Right lobe of liver (tissue), 6 donors: Measurements from ENCODE around the gene IGF2BP1. TPM values are rescaled to one million over a fixed set of nuclear protein-coding genes. Genes with fewer than 3 reads are reported as not detected.

Experiments
- ATAC-seq, 4 donors: fragments of 200-7000 bp; cut with Tn5 transposase; one replicate each; pipeline ENCODE4 v1.9.1; 2020; ENCODE audit warnings: mild to moderate bottlenecking in 4 of 4, moderate library complexity in 4 of 4
- DNase-seq, 3 donors: peaks; one replicate each; pipeline ENCODE4 v3.0.0-alpha.2; 2020
- H3K27ac ChIP-seq, 3 donors: fragments of 200-600 bp; one replicate each; pipeline ENCODE4 v1.8.0; 2022
- H3K27me3 ChIP-seq, 2 donors: fragments of 200-600 bp; one replicate each; pipeline ENCODE4 v1.8.0; 2022
- H3K36me3 ChIP-seq, 4 donors: fragments of 200-600 bp; sonication (generic) in 1 of 4; one replicate each; pipeline versions ENCODE4 v1.5.1 to v1.8.0; 2017 to 2022; ENCODE audit warnings: control low read depth in 1 of 4
- H3K4me1 ChIP-seq, 4 donors: fragments of 200-600 bp; sonication (generic) in 1 of 4; one replicate each; pipeline versions ENCODE4 v1.5.1 to v1.8.0; 2017 to 2022; ENCODE audit warnings: control low read depth in 1 of 4
- H3K4me3 ChIP-seq, 3 donors: fragments of 200-600 bp; one replicate each; pipeline ENCODE4 v1.8.0; 2022
- H3K9me3 ChIP-seq, 4 donors: fragments of 200-600 bp; sonication (generic) in 1 of 4; one replicate each; pipeline versions ENCODE4 v1.5.1 to v1.8.0; 2017 to 2022; ENCODE audit warnings: control low read depth in 1 of 4
- CTCF ChIP-seq, 4 donors: fragments of 200-600 bp in 3 of 4; fragments of 450-650 bp in 1 of 4; IDR thresholded peaks; one replicate each; pipeline versions ENCODE4 v1.5.1 to v1.8.0; 2016 to 2022; ENCODE audit warnings: antibody characterized with exemption in 4 of 4, mild to moderate bottlenecking in 2 of 4
- POLR2A ChIP-seq: fragments of 450-650 bp; IDR thresholded peaks from one replicate; pipeline ENCODE4 v1.6.1; 2017; ENCODE audit warnings: antibody characterized with exemption, mild to moderate bottlenecking
- WGBS: methylation state at CpG from one replicate; pipeline ENCODE4 v1.1.6; 2018; ENCODE audit warnings: low coverage, low lambda C conversion rate; ENCODE audit not compliant: insufficient coverage; ENCODE audit errors: missing lambda C conversion rate; 5-methylcytosine and 5-hydroxymethylcytosine counted together
- intact Hi-C, 2 donors: fragments of 100-400 bp; cut with DNase I; formaldehyde crosslinking; loops; one replicate each; pipeline versions ENCODE4 v1.11.2 to v1.14.1; 2022
- total RNA-seq, 6 experiments: library from RNA; depleted of rRNA in 2 of 6; stranded (reverse); fragments of >200 nt in 2 of 6; fragmentation: NEBNext Ultra II Directional in 3 of 6; extraction: Animal tissue kit (Norgen Biotek cat#: 25700) in 3 of 6; gene quantifications; one replicate each; pipeline versions ENCODE4 v1.1.0 to v1.2.4, GENCODE V29; 2016 to 2023
- donor health status: DM: no; HTN: yes; CAD: no.
- donor health status: DM: no; HTN: no; CAD: no.
- donor health status: DM: no; HTN: no; CAD: no.
- donor health status: DM: no; HTN: yes; CAD: no.
- donor health status: DM: no; HTN: yes; CAD: no.

The IGF2BP1 gene
- total RNA-seq, 6 experiments from 2014 or later: 0.56 TPM; not detected in 5

- no peak overlapping the region for H3K4me3 ChIP-seq
- 31% methylated on average over 3 of the region's 3 CpGs for WGBS
- no peak for TF ChIP-seq POLR2A
- TF ChIP-seq CTCF (IDR thresholded peaks at IDR 0.05): no peak
- intact Hi-C loops: no loop called here
- no peaks in the 10 kb centered on the region for H3K9me3 ChIP-seq
- no peak for DNase-seq
- ATAC-seq: no peak
- H3K36me3 ChIP-seq: no peaks in the 10 kb centered on the region
- peaks cover 0 to 2% (median 0%) of the 10 kb centered on the region in 4 donors for H3K4me1 ChIP-seq
- no peak overlapping the region for H3K27ac ChIP-seq
- H3K27me3 ChIP-seq: peaks cover 22 to 75% of the 10 kb centered on the region in 2 donors
Measured at GRCh38 chr17:48994549-48995303, 2.5 kb upstream of the IGF2BP1 start.

GRCh38 chr17:48995304-48995973 lies 1.7 kb upstream of the IGF2BP1 start:
- no peak for DNase-seq

GRCh38 chr17:48995974-48996721 lies 1.0 kb upstream of the IGF2BP1 start:
- H3K27ac ChIP-seq: no peak overlapping the region

More at GRCh38 chr17:48995304-48995973, 1.7 kb upstream of the IGF2BP1 start:
- Histone ChIP-seq H3K27me3 (peaks cover 22 to 70% of the 10 kb centered on the region in 2 donors), H3K27ac (no peak overlapping the region), H3K9me3 (no peaks in the 10 kb centered on the region), H3K36me3 (no peaks in the 10 kb centered on the region), H3K4me1 (peaks cover 0 to 2% (median 0%) of the 10 kb centered on the region in 4 donors), H3K4me3 (no peak overlapping the region)
- WGBS: 9% methylated on average over 25 of the region's 46 CpGs
- no peak for ATAC-seq
- intact Hi-C loops: no loop called here
- TF ChIP-seq CTCF (IDR thresholded peaks at IDR 0.05) (no peak), POLR2A (no peak)

More at GRCh38 chr17:48995974-48996721, 1.0 kb upstream of the IGF2BP1 start:
- TF ChIP-seq CTCF (IDR thresholded peaks at IDR 0.05): no peak
- no peak for TF ChIP-seq POLR2A
- intact Hi-C loops: no loop called here
- no peak overlapping the region for H3K4me3 ChIP-seq
- H3K9me3 ChIP-seq: no peaks in the 10 kb centered on the region
- 1% methylated on average over 10 of the region's 66 CpGs for whole genome bisulfite sequencing
- peaks cover 22 to 69% of the 10 kb centered on the region in 2 donors for H3K27me3 ChIP-seq
- H3K36me3 ChIP-seq: no peaks in the 10 kb centered on the region
- DNase-seq: no peak
- peak in 1 of 4 donors; percentile 24 for ATAC-seq
- H3K4me1 ChIP-seq: peaks cover 0 to 2% (median 0%) of the 10 kb centered on the region in 4 donors
